ENCODE measurements around the gene LRRFIP2.
"Not testable (repeated sequence)": the region's sequence is repeated elsewhere in the genome, so short reads cannot be mapped to it uniquely, and the experiment has no call there.

The LRRFIP2 gene

GRCh38 chr3:37174532-37175126 is at the start of gene LRRFIP2:
Gene LRRFIP2 (minus strand): TSS chr3:37174582. CDS start chr3:37148983, 25,599 bp downstream.
- no peak for DNase-seq

GRCh38 chr3:37223576-37223975 is 49.2 kb upstream of the LRRFIP2 start:
- DNase-seq, result no peak

- no peak for DNase-seq
These were observed 48.8 kb upstream of the LRRFIP2 start for GRCh38 chr3:37223141-37223558.

GRCh38 chr3:37222542-37222941 is 48.2 kb upstream of the LRRFIP2 start:
- not testable (repeated sequence) for DNase-seq

- no peak for DNase-seq
These were observed 47.0 kb upstream of the LRRFIP2 start for GRCh38 chr3:37221407-37221806.

- no peak for DNase-seq
These were observed 44.9 kb upstream of the LRRFIP2 start for GRCh38 chr3:37219266-37219665.

- DNase-seq, result no peak
These were observed 43.8 kb upstream of the LRRFIP2 start for GRCh38 chr3:37218206-37218605.

GRCh38 chr3:37217098-37217849 is 42.9 kb upstream of the LRRFIP2 start:
- no peak for DNase-seq

GRCh38 chr3:37216597-37217097 is 42.3 kb upstream of the LRRFIP2 start:
- no peak for DNase-seq

- DNase-seq, result no peak
These were observed 39.7 kb upstream of the LRRFIP2 start for GRCh38 chr3:37214076-37214475.

- no peak for DNase-seq
These were observed 35.8 kb upstream of the LRRFIP2 start for GRCh38 chr3:37210230-37210629.

GRCh38 chr3:37208576-37208975 is 34.2 kb upstream of the LRRFIP2 start:
- DNase-seq, result not testable (repeated sequence)

- not testable (repeated sequence) for DNase-seq
These were observed 33.6 kb upstream of the LRRFIP2 start for GRCh38 chr3:37208008-37208407.

- not testable (repeated sequence) for DNase-seq
These were observed 31.7 kb upstream of the LRRFIP2 start for GRCh38 chr3:37206041-37206440.

GRCh38 chr3:37204314-37204713 is 29.9 kb upstream of the LRRFIP2 start:
- no peak for DNase-seq

GRCh38 chr3:37202035-37202434 is 27.7 kb upstream of the LRRFIP2 start:
- no peak for DNase-seq

- DNase-seq, result no peak
These were observed 25.8 kb upstream of the LRRFIP2 start for GRCh38 chr3:37200141-37200540.

- no peak for DNase-seq
These were observed 24.6 kb upstream of the LRRFIP2 start for GRCh38 chr3:37198996-37199395.

- no peak for DNase-seq
These were observed 24.2 kb upstream of the LRRFIP2 start for GRCh38 chr3:37198547-37198946.

- no peak for DNase-seq
These were observed 23.5 kb upstream of the LRRFIP2 start for GRCh38 chr3:37197810-37198371.

GRCh38 chr3:37194533-37194932 is 20.2 kb upstream of the LRRFIP2 start:
- no peak for DNase-seq

GRCh38 chr3:37190667-37191066 is 16.3 kb upstream of the LRRFIP2 start:
- no peak for DNase-seq

GRCh38 chr3:37189109-37189508 is 14.7 kb upstream of the LRRFIP2 start:
- DNase-seq, result no peak

- no peak for DNase-seq
These were observed 9.6 kb upstream of the LRRFIP2 start for GRCh38 chr3:37183976-37184375.
